HEK293 (cell line): ENCODE measurements around the gene SLC8A3.

Experiments used
- CTCF ChIP-seq: fragments of 450-650 bp; formaldehyde crosslinking; IDR thresholded peaks from 2 replicates; pipeline ENCODE4 v1.5.1; 2016; ENCODE audit warnings: missing biosample characterization, missing genetic modification characterization
- GLI4 ChIP-seq: fragments of 450-650 bp; formaldehyde crosslinking; IDR thresholded peaks from 2 replicates; pipeline ENCODE4 v1.5.1; 2016; ENCODE audit warnings: missing biosample characterization, missing genetic modification characterization
- KLF16 ChIP-seq: fragments of 450-650 bp; formaldehyde crosslinking; IDR thresholded peaks from 2 replicates; pipeline ENCODE4 v1.5.1; 2017; ENCODE audit warnings: missing biosample characterization, missing genetic modification characterization
- SALL2 ChIP-seq: fragments of 450-650 bp; formaldehyde crosslinking; IDR thresholded peaks from 2 replicates; pipeline ENCODE4 v1.5.0; 2017; ENCODE audit warnings: missing biosample characterization, mild to moderate bottlenecking, missing genetic modification characterization, borderline replicate concordance
- SETDB1 ChIP-seq: IDR thresholded peaks from one replicate; pipeline ENCODE4 v1.6.1; 2017; ENCODE audit warnings: mild to moderate bottlenecking, low read length, moderate library complexity, mixed read lengths; ENCODE audit not compliant: insufficient read length
- YY1 ChIP-seq: fragments of 450-650 bp; formaldehyde crosslinking; IDR thresholded peaks from 2 replicates; pipeline ENCODE4 v1.5.1; 2018; ENCODE audit warnings: missing biosample characterization, missing genetic modification characterization
- ZNF138 ChIP-seq: fragments of 450-650 bp; formaldehyde crosslinking; IDR thresholded peaks from 2 replicates; pipeline ENCODE4 v1.5.1; 2016; ENCODE audit warnings: missing biosample characterization, missing genetic modification characterization, borderline replicate concordance
- ZNF155 ChIP-seq: fragments of 450-650 bp; formaldehyde crosslinking; IDR thresholded peaks from 2 replicates; pipeline ENCODE4 v1.5.1; 2016; ENCODE audit warnings: missing biosample characterization, missing genetic modification characterization
- ZNF16 ChIP-seq: fragments of 450-650 bp; formaldehyde crosslinking; IDR thresholded peaks from 2 replicates; pipeline ENCODE4 v1.5.1; 2016; ENCODE audit warnings: low read depth, missing biosample characterization, missing genetic modification characterization
- ZNF174 ChIP-seq: fragments of 450-650 bp; formaldehyde crosslinking; IDR thresholded peaks from 2 replicates; pipeline ENCODE4 v1.5.0; 2017; ENCODE audit warnings: missing biosample characterization, mild to moderate bottlenecking, missing genetic modification characterization
- TF ChIP-seq, protein P1 (sequence below): fragments of 450-650 bp; IDR thresholded peaks from 2 replicates; pipeline ENCODE4 v1.5.1; 2018; ENCODE audit warnings: missing biosample characterization, mild to moderate bottlenecking, missing genetic modification characterization
- TF ChIP-seq, protein P2 (sequence below): fragments of 450-650 bp; formaldehyde crosslinking; IDR thresholded peaks from 2 replicates; pipeline ENCODE4 v1.5.1; 2016; ENCODE audit warnings: missing biosample characterization, missing genetic modification characterization

DNA sequence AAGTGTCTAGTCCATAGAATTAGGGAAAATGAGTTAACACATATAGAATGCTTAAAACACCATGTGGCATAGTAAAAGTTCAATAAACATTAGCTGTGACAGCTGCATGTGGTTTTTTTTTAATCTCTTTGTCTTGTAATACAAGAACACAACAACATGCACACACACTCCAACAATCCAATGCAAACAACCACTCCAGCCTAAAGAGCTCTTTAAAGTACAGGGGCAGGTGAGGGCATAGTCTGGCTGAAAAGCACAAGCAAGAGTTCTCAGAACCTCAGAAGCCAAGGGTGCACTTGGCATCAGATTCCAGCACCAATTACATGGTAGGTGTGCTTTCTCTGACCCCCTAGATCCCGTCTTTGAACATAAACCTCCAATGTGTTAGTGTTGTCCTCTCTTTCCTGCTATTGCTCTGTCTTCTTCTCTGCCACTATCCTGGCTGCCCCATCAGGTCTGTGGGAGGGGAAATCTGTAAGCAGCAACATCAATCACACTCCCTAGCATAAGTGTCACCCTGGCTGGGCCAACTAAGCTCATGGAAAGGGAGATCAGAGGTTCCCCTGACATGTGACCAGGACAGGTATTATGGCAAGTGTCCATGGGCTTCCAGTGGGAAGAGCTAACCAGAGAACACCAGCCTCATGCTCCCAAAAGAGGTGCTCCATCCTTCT lies 91.0 kb downstream of the SLC8A3 start:
- TF ChIP-seq, protein P1, sequence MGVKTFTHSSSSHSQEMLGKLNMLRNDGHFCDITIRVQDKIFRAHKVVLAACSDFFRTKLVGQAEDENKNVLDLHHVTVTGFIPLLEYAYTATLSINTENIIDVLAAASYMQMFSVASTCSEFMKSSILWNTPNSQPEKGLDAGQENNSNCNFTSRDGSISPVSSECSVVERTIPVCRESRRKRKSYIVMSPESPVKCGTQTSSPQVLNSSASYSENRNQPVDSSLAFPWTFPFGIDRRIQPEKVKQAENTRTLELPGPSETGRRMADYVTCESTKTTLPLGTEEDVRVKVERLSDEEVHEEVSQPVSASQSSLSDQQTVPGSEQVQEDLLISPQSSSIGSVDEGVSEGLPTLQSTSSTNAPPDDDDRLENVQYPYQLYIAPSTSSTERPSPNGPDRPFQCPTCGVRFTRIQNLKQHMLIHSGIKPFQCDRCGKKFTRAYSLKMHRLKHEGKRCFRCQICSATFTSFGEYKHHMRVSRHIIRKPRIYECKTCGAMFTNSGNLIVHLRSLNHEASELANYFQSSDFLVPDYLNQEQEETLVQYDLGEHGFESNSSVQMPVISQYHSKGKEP (tag by site-specific recombination): no peak
- no peak for TF ChIP-seq KLF16 (tag by site-specific recombination)
- no peak for TF ChIP-seq ZNF174
- no peak for TF ChIP-seq ZNF138 (tag by site-specific recombination)
- TF ChIP-seq ZNF155: no peak
- no peak for TF ChIP-seq SETDB1
- no peak for TF ChIP-seq CTCF (tag by site-specific recombination)
- TF ChIP-seq ZNF16 (tag by site-specific recombination): no peak
- TF ChIP-seq, protein P2, sequence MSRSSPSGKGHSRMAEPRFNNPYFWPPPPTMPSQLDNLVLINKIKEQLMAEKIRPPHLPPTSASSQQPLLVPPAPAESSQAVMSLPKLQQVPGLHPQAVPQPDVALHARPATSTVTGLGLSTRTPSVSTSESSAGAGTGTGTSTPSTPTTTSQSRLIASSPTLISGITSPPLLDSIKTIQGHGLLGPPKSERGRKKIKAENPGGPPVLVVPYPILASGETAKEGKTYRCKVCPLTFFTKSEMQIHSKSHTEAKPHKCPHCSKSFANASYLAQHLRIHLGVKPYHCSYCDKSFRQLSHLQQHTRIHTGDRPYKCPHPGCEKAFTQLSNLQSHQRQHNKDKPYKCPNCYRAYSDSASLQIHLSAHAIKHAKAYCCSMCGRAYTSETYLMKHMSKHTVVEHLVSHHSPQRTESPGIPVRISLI (tag by site-specific recombination): no peak
- TF ChIP-seq SALL2 (tag by site-specific recombination): no peak
- TF ChIP-seq YY1 (tag by site-specific recombination): no peak
- no peak for TF ChIP-seq GLI4 (tag by site-specific recombination)
